Mucosa of stomach (tissue), 1 donor: Measurements from ENCODE around the gene MRPL34.

Source experiments
- H3K27me3 ChIP-seq: one replicate; pipeline ENCODE4 v1.7.0; 2013; ENCODE audit warnings: mild to moderate bottlenecking, low read length; ENCODE audit not compliant: control insufficient read depth, insufficient read depth
- H3K36me3 ChIP-seq: one replicate; pipeline ENCODE4 v1.7.0; 2013; ENCODE audit warnings: low read length; ENCODE audit not compliant: control insufficient read depth, insufficient read depth
- H3K4me1 ChIP-seq: one replicate; pipeline ENCODE4 v1.7.0; 2013; ENCODE audit warnings: mild to moderate bottlenecking, low read length; ENCODE audit not compliant: control insufficient read depth, insufficient read depth
- H3K4me3 ChIP-seq: one replicate; pipeline ENCODE4 v1.7.0; 2013; ENCODE audit warnings: low read length
- H3K9ac ChIP-seq: one replicate; pipeline ENCODE4 v1.7.0; 2013; ENCODE audit warnings: mild to moderate bottlenecking, low read length, moderate library complexity
- H3K9me3 ChIP-seq: one replicate; pipeline ENCODE4 v1.7.0; 2013; ENCODE audit warnings: mild to moderate bottlenecking, low read length, moderate library complexity; ENCODE audit not compliant: control insufficient read depth
- donor health status: Pancreatic carcinoma.

Gene MRPL34

DNA sequence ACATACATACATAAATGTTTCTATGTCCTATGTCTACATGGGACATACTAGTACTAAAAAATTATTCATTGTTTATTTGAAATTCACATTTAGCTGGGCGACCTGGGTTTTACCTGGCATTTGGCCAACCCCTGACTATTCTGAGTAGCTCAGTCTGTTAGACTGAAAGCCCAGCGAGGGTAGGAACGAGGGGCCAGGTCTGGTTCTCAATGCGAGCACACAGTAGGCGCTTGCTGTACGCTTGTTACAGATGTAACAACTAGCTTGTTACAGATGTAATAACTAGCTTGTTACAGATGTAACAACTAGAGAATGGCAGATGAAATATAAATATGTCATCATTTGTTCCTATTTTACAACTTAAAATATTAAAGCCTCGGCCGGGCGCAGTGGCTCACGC is 29.9 kb downstream of the MRPL34 start:
- Histone ChIP-seq H3K9me3 (no peaks in the 10 kb centered on the region), H3K9ac (no peak overlapping the region), H3K4me1 (peaks cover 35% of the 10 kb centered on the region), H3K27me3 (peaks cover 5% of the 10 kb centered on the region), H3K36me3 (no peaks in the 10 kb centered on the region), H3K4me3 (no peak overlapping the region)

DNA sequence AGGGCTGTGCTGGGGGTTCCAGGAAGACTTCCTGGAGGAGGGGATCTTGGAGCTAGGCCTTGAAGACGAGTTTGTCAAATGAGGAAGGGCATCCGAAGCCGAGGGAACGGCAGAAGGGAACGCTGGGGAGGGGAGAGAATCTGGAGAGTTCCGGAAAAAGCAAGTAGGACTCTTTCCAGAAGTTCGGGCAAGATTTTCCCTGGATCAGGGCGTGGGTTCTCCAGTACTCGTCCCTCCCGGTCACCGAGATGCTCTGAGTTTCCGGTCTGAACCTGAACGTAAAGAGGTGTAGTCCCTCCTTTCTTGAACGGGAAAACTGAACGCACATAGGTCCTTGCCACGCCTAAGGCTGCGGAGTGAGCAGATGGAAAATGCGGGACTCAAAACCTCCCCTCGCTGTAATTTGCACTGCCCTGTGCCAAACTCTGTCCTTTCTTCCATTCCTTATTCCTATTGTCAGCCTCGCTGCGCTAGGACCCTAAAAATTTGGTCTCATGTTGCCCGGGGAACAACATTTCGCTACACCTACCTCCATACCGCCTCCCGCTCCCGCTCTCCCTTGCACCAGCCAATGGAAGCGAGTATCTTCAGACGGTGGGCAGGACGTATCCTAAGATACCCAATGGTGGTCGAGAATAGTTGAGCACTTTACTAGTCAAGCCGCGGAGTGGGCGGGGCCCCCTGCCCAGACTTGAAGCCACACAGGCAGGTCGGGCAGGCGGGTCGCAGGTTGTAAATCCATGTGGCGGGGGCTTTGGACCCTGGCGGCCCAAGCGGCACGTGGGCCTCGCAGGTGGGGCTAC is 31.4 kb downstream of the MRPL34 start, which contains the start of gene GTPBP3:
Gene GTPBP3 (plus strand): TSS at position 682 of the 803 bp plus-strand sequence. CDS start 59 bp downstream, at position 741.
- H3K9me3 ChIP-seq = no peaks in the 10 kb centered on the region
- H3K27me3 ChIP-seq = no peaks in the 10 kb centered on the region

DNA sequence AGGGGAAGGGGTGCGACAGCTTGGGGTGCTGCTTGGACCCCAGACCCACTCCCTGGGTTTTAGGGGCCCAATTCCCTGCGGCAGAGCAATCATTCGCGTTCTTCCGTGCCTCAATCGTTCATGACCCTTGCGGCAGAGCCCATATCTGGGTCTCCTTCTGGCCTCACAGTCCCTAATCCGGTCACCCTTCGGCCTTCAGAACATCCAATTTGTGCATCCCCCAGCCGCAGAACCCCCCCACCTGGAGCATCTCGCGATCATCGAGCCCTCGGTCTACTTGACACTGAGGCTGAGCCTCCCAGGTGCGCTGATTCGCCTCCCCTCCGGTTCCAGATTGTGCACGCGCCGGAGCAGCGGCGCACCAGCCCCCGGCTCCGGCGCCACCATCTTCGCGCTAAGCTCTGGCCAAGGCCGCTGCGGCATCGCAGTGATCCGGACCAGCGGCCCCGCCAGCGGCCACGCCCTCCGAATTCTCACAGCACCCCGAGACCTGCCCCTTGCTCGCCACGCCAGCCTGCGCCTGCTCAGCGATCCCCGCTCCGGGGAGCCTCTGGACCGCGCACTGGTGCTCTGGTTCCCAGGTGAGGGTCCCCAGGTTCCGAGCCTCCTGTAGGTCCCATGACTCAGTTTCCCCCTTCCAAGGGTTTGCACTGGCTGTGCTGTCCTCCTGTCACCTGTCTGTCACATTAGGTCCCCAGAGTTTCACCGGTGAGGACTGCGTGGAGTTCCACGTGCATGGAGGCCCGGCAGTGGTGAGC is 32.2 kb downstream of the MRPL34 start:
- Histone ChIP-seq H3K9me3 (no peaks in the 10 kb centered on the region), H3K4me3 (peak overlapping the region; percentile 98), H3K4me1 (peaks cover 35% of the 10 kb centered on the region), H3K9ac (peak overlapping the region; percentile 85), H3K36me3 (no peaks in the 10 kb centered on the region), H3K27me3 (no peaks in the 10 kb centered on the region)

More for the DNA sequence above, 31.4 kb downstream of the MRPL34 start, which contains the start of gene GTPBP3:
- Histone ChIP-seq H3K9ac (peak within 1 kb of the TSS; percentile 85), H3K36me3 (no peaks in the 10 kb centered on the region), H3K4me3 (peak within 1 kb of the TSS; percentile 98), H3K4me1 (peaks cover 35% of the 10 kb centered on the region)

- peak overlapping the region; percentile 85 for H3K9ac ChIP-seq
- H3K9me3 ChIP-seq = no peaks in the 10 kb centered on the region
- H3K4me3 ChIP-seq = peak overlapping the region; percentile 98
- peaks cover 35% of the 10 kb centered on the region for H3K4me1 ChIP-seq
- H3K27me3 ChIP-seq = no peaks in the 10 kb centered on the region
- H3K36me3 ChIP-seq = no peaks in the 10 kb centered on the region
These were observed 32.9 kb downstream of the MRPL34 start for GRCh38 chr19:17338433-17339078.

GRCh38 chr19:17339088-17339741 is 33.5 kb downstream of the MRPL34 start:
- no peaks in the 10 kb centered on the region for H3K27me3 ChIP-seq
- H3K36me3 ChIP-seq = no peaks in the 10 kb centered on the region
- peaks cover 29% of the 10 kb centered on the region for H3K4me1 ChIP-seq
- H3K9ac ChIP-seq = no peak overlapping the region
- no peaks in the 10 kb centered on the region for H3K9me3 ChIP-seq
- H3K4me3 ChIP-seq = no peak overlapping the region

DNA sequence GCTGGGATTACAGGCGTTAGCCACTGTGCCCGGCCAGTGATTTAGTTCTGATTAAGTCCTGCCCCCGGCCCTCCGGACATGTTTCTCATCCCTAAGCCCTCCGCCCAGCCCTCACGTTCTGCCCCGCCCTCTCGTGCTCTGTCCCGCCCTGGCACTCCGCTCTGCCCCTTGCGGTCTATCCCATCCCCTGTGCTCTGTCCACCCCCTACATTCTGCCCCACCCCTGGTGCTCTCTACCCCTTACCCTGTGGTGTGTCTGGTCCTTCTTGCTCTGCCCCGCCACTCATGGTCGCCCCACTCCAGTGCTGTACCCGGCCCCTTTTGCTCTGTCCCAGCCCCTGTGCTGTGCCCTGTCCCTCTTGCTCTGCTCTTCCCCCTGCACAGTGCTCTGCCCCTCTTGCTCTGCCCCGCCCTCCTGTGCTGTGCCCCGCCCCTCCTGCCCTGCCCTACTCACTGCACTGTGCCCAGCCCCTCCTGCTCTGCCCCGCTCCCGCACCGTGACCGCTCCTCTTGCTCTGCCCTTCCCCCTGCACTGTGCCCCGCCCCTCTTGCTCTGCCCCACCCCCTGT is 34.7 kb downstream of the MRPL34 start:
- H3K4me3 ChIP-seq = no peak overlapping the region
- no peak overlapping the region for H3K9ac ChIP-seq
- no peaks in the 10 kb centered on the region for H3K9me3 ChIP-seq
- no peaks in the 10 kb centered on the region for H3K36me3 ChIP-seq
- H3K27me3 ChIP-seq = no peaks in the 10 kb centered on the region
- H3K4me1 ChIP-seq = peaks cover 22% of the 10 kb centered on the region

DNA sequence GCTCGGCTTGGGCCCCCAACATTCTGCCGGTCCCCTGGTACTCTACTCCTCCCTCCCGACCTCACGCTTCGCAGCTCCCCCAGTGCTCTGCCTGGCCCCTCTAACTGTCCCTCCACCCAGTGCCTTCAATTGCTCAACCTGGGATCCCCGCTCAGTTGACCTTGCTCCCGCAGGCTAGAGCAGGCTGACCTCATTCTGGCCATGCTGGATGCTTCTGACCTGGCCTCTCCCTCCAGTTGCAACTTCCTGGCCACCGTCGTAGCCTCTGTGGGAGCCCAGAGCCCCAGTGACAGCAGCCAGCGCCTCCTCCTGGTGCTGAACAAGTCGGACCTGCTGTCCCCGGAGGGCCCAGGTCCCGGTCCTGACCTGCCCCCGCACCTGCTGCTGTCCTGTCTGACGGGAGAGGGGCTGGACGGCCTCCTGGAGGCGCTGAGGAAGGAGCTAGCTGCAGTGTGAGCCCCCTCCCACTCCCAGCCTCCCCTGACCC is 35.2 kb downstream of the MRPL34 start:
- Histone ChIP-seq H3K9ac (no peak overlapping the region), H3K4me3 (no peak overlapping the region), H3K9me3 (no peaks in the 10 kb centered on the region), H3K27me3 (no peaks in the 10 kb centered on the region), H3K4me1 (peaks cover 17% of the 10 kb centered on the region), H3K36me3 (no peaks in the 10 kb centered on the region)

- H3K9me3 ChIP-seq = no peaks in the 10 kb centered on the region
- H3K9ac ChIP-seq = no peak overlapping the region
- H3K4me3 ChIP-seq = no peak overlapping the region
- no peaks in the 10 kb centered on the region for H3K36me3 ChIP-seq
- no peaks in the 10 kb centered on the region for H3K27me3 ChIP-seq
- peaks cover 17% of the 10 kb centered on the region for H3K4me1 ChIP-seq
These were observed 35.7 kb downstream of the MRPL34 start for GRCh38 chr19:17341386-17341785.

DNA sequence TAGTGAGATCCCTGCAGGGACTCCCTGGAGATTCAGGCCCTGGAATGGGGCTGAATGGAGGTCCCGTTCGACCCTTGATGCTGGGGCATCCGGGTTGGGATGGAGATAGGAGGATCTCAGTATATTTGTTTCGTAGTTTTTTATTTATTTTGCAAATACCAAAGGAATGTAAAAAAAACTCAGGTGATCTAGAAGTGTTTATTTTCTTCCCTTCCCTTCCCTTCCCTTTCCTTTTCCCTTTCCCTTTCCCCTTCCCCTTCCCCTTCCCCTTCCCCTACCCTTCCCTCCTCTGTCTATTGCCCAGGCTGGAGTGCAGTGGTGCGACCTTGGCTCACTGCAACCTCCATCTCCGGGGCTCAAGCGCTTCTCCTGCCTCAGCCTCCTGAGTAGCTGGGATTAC is 36.2 kb downstream of the MRPL34 start:
- Histone ChIP-seq H3K9ac (no peak overlapping the region), H3K9me3 (no peaks in the 10 kb centered on the region), H3K4me3 (no peak overlapping the region), H3K36me3 (no peaks in the 10 kb centered on the region), H3K27me3 (no peaks in the 10 kb centered on the region), H3K4me1 (peaks cover 17% of the 10 kb centered on the region)

DNA sequence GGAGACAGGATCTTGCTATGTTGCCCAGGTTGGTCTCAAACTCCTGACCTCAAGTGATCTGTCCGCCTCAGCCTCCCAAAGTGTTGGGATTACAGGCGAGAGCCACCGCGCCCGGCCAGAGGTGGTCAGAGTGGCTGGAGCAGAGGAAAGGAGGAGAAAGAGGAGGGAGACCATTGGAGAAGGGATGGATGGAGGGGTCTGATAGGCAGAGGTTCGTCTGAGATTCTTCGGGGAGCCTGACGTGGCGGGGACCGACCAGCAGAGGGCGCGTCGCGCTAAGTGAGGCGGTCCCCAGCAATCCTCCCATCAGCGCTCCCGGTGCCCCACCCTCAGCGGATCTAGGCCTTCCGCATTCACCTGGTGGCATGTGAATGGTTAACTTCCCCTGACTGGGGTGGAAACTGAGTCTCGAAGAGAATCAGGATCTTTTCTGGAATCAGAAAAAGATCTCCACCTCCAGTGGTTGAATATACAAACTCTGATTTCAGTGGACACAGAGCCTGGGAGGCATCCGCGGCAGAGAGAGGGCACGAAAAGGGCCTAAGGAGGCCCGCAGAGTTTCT is 40.5 kb downstream of the MRPL34 start:
- Histone ChIP-seq H3K27me3 (peaks cover 12% of the 10 kb centered on the region), H3K4me1 (no peaks in the 10 kb centered on the region), H3K9ac (no peak overlapping the region), H3K36me3 (no peaks in the 10 kb centered on the region), H3K4me3 (no peak overlapping the region), H3K9me3 (no peaks in the 10 kb centered on the region)

GRCh38 chr19:17347361-17347760 is 41.7 kb downstream of the MRPL34 start:
- Histone ChIP-seq H3K4me3 (no peak overlapping the region), H3K36me3 (no peaks in the 10 kb centered on the region), H3K9ac (no peak overlapping the region), H3K27me3 (peaks cover 12% of the 10 kb centered on the region), H3K4me1 (no peaks in the 10 kb centered on the region), H3K9me3 (no peaks in the 10 kb centered on the region)
